Stomach (tissue), 9 donors: ENCODE measurements around the gene PCNX3. TPM values are rescaled to one million over a fixed set of nuclear protein-coding genes. Genes with fewer than 3 reads are reported as not detected.

Experiments
- DNase-seq, 2 donors: peaks; one replicate each; pipeline versions ENCODE4 v3.0.0 to v3.0.0-alpha.2; 2013 to 2019
- H3K27ac ChIP-seq, 5 donors: fragments of 200-600 bp in 4 of 5; sonication (generic) in 4 of 5; one replicate each; pipeline ENCODE4 v1.5.1; 2013 to 2019; ENCODE audit warnings: mild to moderate bottlenecking in 1 of 5, moderate library complexity in 1 of 5
- H3K27me3 ChIP-seq, 3 donors: fragments of 200-600 bp; sonication (generic); one replicate each; pipeline ENCODE4 v1.5.1; 2017 to 2019; ENCODE audit warnings: mixed run types in 1 of 3
- H3K36me3 ChIP-seq, 4 donors: fragments of 200-600 bp; sonication (generic); 1 replicate in 3 of 4; 2 replicates in 1 of 4; pipeline ENCODE4 v1.5.1; 2016 to 2019
- H3K4me1 ChIP-seq, 4 donors: fragments of 200-600 bp; sonication (generic); one replicate each; pipeline ENCODE4 v1.5.1; 2016 to 2019
- H3K4me3 ChIP-seq, 4 donors: fragments of 200-600 bp; sonication (generic) in 3 of 4; one replicate each; pipeline ENCODE4 v1.5.1; 2016 to 2019; ENCODE audit warnings: mild to moderate bottlenecking in 1 of 4
- H3K9me3 ChIP-seq, 4 donors: fragments of 200-600 bp; sonication (generic); one replicate each; pipeline ENCODE4 v1.5.1; 2016 to 2019
- CTCF ChIP-seq, 7 experiments: fragments of 450-650 bp in 4 of 7; fragments of 200-600 bp in 3 of 7; sonication (generic) in 3 of 7; IDR thresholded peaks; one replicate each; pipeline ENCODE4 v1.5.1; 2016 to 2019; ENCODE audit warnings: antibody characterized with exemption in 7 of 7, control low read depth in 2 of 7, mild to moderate bottlenecking in 1 of 7
- EP300 ChIP-seq: sonication (generic); formaldehyde crosslinking; IDR thresholded peaks from one replicate; pipeline ENCODE4 v1.6.1; 2017; ENCODE audit warnings: antibody characterized with exemption
- POLR2A ChIP-seq, 4 donors: fragments of 450-650 bp; IDR thresholded peaks; one replicate each; pipeline ENCODE4 v1.6.1; 2016; ENCODE audit warnings: antibody characterized with exemption in 4 of 4, control low read depth in 2 of 4, mild to moderate bottlenecking in 1 of 4, moderate library complexity in 1 of 4
- POLR2AphosphoS5 ChIP-seq, 3 donors: sonication (generic); formaldehyde crosslinking; IDR thresholded peaks; one replicate each; pipeline ENCODE4 v1.6.1; 2016; ENCODE audit warnings: antibody characterized with exemption in 3 of 3
- whole genome bisulfite sequencing, 5 donors: extraction: QIAGEN DNeasy Blood & Tissue Kit in 3 of 5; methylation state at CpG; one replicate each; pipeline versions ENCODE4 v1.1.5 to v1.1.7; 2013 to 2018; 5-methylcytosine and 5-hydroxymethylcytosine counted together
- intact Hi-C: fragments of 100-400 bp; cut with DNase I; formaldehyde crosslinking; loops from one replicate; pipeline ENCODE4 v1.15.1; 2023; ENCODE audit warnings: low total_unique reads
- polyA plus RNA-seq, 3 donors: library from polyadenylated mRNA; stranded (reverse); fragments of 200-250 nt; gene quantifications; one replicate each; pipeline ENCODE4 v1.2.3, GENCODE V29; 2013
- total RNA-seq, 5 donors: library from RNA; depleted of rRNA; stranded (reverse); fragments of >200 nt; gene quantifications; one replicate each; pipeline versions ENCODE4 v1.1.0 to v1.2.3, GENCODE V29; 2014 to 2016
- donor health status: healthy with polysubstance abuse.
- donor health status: Bipolar disorder and iron deficiency.
- donor health status: healthy.

PCNX3 gene
- total and polyA plus RNA-seq, 8 donors = 4.6 to 76.2 (median 22.0) TPM

- Histone ChIP-seq H3K4me3 (peak overlapping the region; percentile 8 to 88 (median 36)), H3K36me3 (peaks cover 7 to 58% (median 54%) of the 10 kb centered on the region in 4 donors), H3K9me3 (no peaks in the 10 kb centered on the region), H3K4me1 (peaks cover 36 to 74% (median 53%) of the 10 kb centered on the region in 4 donors), H3K27ac (peak overlapping the region in 4 of 5 donors; percentile 85 to 95 (median 90)), H3K27me3 (no peaks in the 10 kb centered on the region)
- intact Hi-C loops = no loop called here
- TF ChIP-seq CTCF (IDR thresholded peaks at IDR 0.05) (no peak), POLR2A (IDR thresholded peaks at IDR 0.05) (no peak), POLR2AphosphoS5 (IDR thresholded peaks at IDR 0.05) (no peak), EP300 (no peak)
- no peak for DNase-seq
- 69 to 90% (median 72%) methylated on average over 9 to 16 of the region's 16 CpGs for WGBS, 5 donors
Measured at GRCh38 chr11:65641297-65642013, 25.9 kb downstream of the PCNX3 start.

GRCh38 chr11:65642014-65642671, 26.6 kb downstream of the PCNX3 start:
- Histone ChIP-seq H3K36me3 (peaks cover 0 to 58% (median 53%) of the 10 kb centered on the region in 4 donors), H3K27me3 (no peaks in the 10 kb centered on the region), H3K4me1 (peaks cover 35 to 72% (median 58%) of the 10 kb centered on the region in 4 donors), H3K9me3 (no peaks in the 10 kb centered on the region), H3K4me3 (peak overlapping the region in 1 of 4 donors; percentile 88), H3K27ac (peak overlapping the region in 1 of 5 donors; percentile 95)
- 38 to 51% (median 44%) methylated on average over 25 to 49 of the region's 49 CpGs for WGBS, 5 donors
- intact Hi-C loops = no loop called here
- DNase-seq = peak in 1 of 2 donors; percentile 44
- TF ChIP-seq POLR2A (IDR thresholded peaks at IDR 0.05) (no peak), POLR2AphosphoS5 (IDR thresholded peaks at IDR 0.05) (no peak), EP300 (no peak), CTCF (IDR thresholded peaks at IDR 0.05) (no peak)

- TF ChIP-seq POLR2A (IDR thresholded peaks at IDR 0.05) (no peak), POLR2AphosphoS5 (IDR thresholded peaks at IDR 0.05) (no peak), EP300 (no peak), CTCF (IDR thresholded peaks at IDR 0.05) (no peak)
- intact Hi-C loops = no loop called here
- 52 to 69% (median 57%) methylated on average over 6 of the region's 6 CpGs for WGBS, 5 donors
- no peak for DNase-seq
- Histone ChIP-seq H3K4me3 (no peak overlapping the region), H3K27me3 (no peaks in the 10 kb centered on the region), H3K36me3 (peaks cover 1 to 76% (median 65%) of the 10 kb centered on the region in 4 donors), H3K9me3 (no peaks in the 10 kb centered on the region), H3K4me1 (peaks cover 19 to 72% (median 52%) of the 10 kb centered on the region in 4 donors), H3K27ac (no peak overlapping the region)
Measured at GRCh38 chr11:65643971-65644370, 28.4 kb downstream of the PCNX3 start.

- H3K4me3 ChIP-seq = no peak overlapping the region
- H3K4me1 ChIP-seq = peaks cover 11 to 72% (median 50%) of the 10 kb centered on the region in 4 donors
- WGBS, 5 donors = 82 to 94% (median 85%) methylated on average over 10 to 11 of the region's 11 CpGs
- no peak overlapping the region for H3K27ac ChIP-seq
- intact Hi-C loops = no loop called here
- TF ChIP-seq POLR2A (IDR thresholded peaks at IDR 0.05) (no peak), POLR2AphosphoS5 (IDR thresholded peaks at IDR 0.05) (no peak), EP300 (no peak), CTCF (IDR thresholded peaks at IDR 0.05) (no peak)
- peaks cover 10 to 84% (median 74%) of the 10 kb centered on the region in 4 donors for H3K36me3 ChIP-seq
- no peak for DNase-seq
- no peaks in the 10 kb centered on the region for H3K9me3 ChIP-seq
- no peaks in the 10 kb centered on the region for H3K27me3 ChIP-seq
Measured at GRCh38 chr11:65644837-65645236, 29.3 kb downstream of the PCNX3 start.
